CD4-positive, alpha-beta T cell (primary cell): ENCODE measurements around the gene SPRYD3. TPM values are rescaled to one million over a fixed set of nuclear protein-coding genes. Genes with fewer than 3 reads are reported as not detected.

ENCODE experiments used
- ATAC-seq: fragments of 200-7000 bp; cut with Tn5 transposase; one replicate; pipeline ENCODE4 v1.10.0; 2022; ENCODE audit warnings: mild to moderate bottlenecking; ENCODE audit not compliant: poor library complexity
- CTCF ChIA-PET: fragments of 350-600 bp; sonication (Branson Sonifier 250); formaldehyde crosslinking; loops from one replicate; lab custom pipeline; 2021; ENCODE audit warnings: antibody characterized with exemption, inconsistent platforms; lab: Charles Lee
- POLR2A ChIA-PET: fragments of 350-600 bp; sonication (Branson Sonifier 250); formaldehyde crosslinking; loops from one replicate; lab custom pipeline; 2021; ENCODE audit warnings: antibody characterized with exemption, inconsistent platforms; lab: Charles Lee
- DNase-seq, 14 experiments: peaks; one replicate each; pipeline ENCODE4 v3.0.0-alpha.2; 2013 to 2020; ENCODE audit warnings: mixed read lengths in 2 of 14
- H3K27ac ChIP-seq, 2 donors: one replicate each; pipeline versions ENCODE4 v1.5.1 to v1.7.0; 2013; ENCODE audit warnings: low read length in 2 of 2, low read depth in 1 of 2, mild to moderate bottlenecking in 1 of 2
- H3K27me3 ChIP-seq, 2 experiments: 1 replicate in 1 of 2; 2 replicates in 1 of 2; pipeline versions ENCODE4 v1.6.1 to v1.7.0; 2013; ENCODE audit warnings: low read length in 2 of 2, control low read depth in 1 of 2, mild to moderate bottlenecking in 1 of 2, moderate library complexity in 1 of 2; ENCODE audit not compliant: insufficient read depth in 2 of 2, control insufficient read depth in 1 of 2
- H3K36me3 ChIP-seq: one replicate; pipeline ENCODE4 v1.6.1; 2013; ENCODE audit warnings: low read length, control low read depth; ENCODE audit not compliant: insufficient read depth
- H3K4me1 ChIP-seq: one replicate; pipeline ENCODE4 v1.6.1; 2013; ENCODE audit warnings: low read length, control low read depth; ENCODE audit not compliant: insufficient read depth
- H3K4me3 ChIP-seq: one replicate; pipeline ENCODE4 v1.5.1; 2013; ENCODE audit warnings: mild to moderate bottlenecking, low read length, moderate library complexity
- H3K9me3 ChIP-seq, 2 experiments: 1 replicate in 1 of 2; 2 replicates in 1 of 2; pipeline versions ENCODE4 v1.6.1 to v1.7.0; 2013; ENCODE audit warnings: low read length in 2 of 2, mild to moderate bottlenecking in 2 of 2, control low read depth in 1 of 2, moderate library complexity in 1 of 2; ENCODE audit not compliant: control insufficient read depth in 1 of 2, insufficient read depth in 1 of 2
- H3K27ac Mint-ChIP-seq: one replicate; pipeline ENCODE4 v1.8.0; 2020; ENCODE audit warnings: mixed read lengths
- H3K27me3 Mint-ChIP-seq: one replicate; pipeline ENCODE4 v1.8.0; 2021; ENCODE audit warnings: mixed read lengths
- H3K36me3 Mint-ChIP-seq: one replicate; pipeline ENCODE4 v1.8.0; 2021; ENCODE audit warnings: low read depth, mixed read lengths
- H3K4me1 Mint-ChIP-seq: one replicate; pipeline ENCODE4 v1.8.0; 2021; ENCODE audit warnings: low read depth, mixed read lengths
- H3K4me3 Mint-ChIP-seq: one replicate; pipeline ENCODE4 v1.8.0; 2020; ENCODE audit warnings: mild to moderate bottlenecking, mixed read lengths
- H3K9me3 Mint-ChIP-seq: one replicate; pipeline ENCODE4 v1.8.0; 2020; ENCODE audit warnings: mixed read lengths
- CTCF ChIP-seq: fragments of 200-600 bp; IDR thresholded peaks from one replicate; pipeline ENCODE4 v1.8.0; 2022; ENCODE audit warnings: antibody characterized with exemption, mild to moderate bottlenecking
- intact Hi-C, 2 experiments: fragments of 100-400 bp; cut with DNase I in 1 of 2; cut with micrococcal nuclease in 1 of 2; formaldehyde crosslinking; loops; one replicate each; pipeline versions ENCODE4 v1.15.1 to v1.9.0; 2023 to 2025; cut with DNase I, micrococcal nuclease
- total RNA-seq, 174 experiments: library from RNA in 2 of 174; stranded (reverse) in 2 of 174; gene quantifications; one replicate each; pipeline ENCODE4 v1.2.3 and lab custom pipeline; 2021 to 2026

Gene SPRYD3
- total RNA-seq, 2 experiments from 2014 or later: 17.7 to 21.0 TPM

GRCh38 chr12:53090105-53090504 is 10.9 kb upstream of the SPRYD3 start:
- no peak overlapping the region for H3K4me3 ChIP-seq
- Mint-ChIP-seq H3K36me3 (no peaks in the 10 kb centered on the region), H3K9me3 (no peaks in the 10 kb centered on the region), H3K4me3 (no peak overlapping the region), H3K27me3 (peaks cover 27% of the 10 kb centered on the region), H3K27ac (no peak overlapping the region), H3K4me1 (no peaks in the 10 kb centered on the region)
- no peaks in the 10 kb centered on the region for H3K9me3 ChIP-seq
- intact Hi-C loops: no loop called here
- CTCF ChIA-PET: no interaction called here
- ATAC-seq (no peak), DNase-seq (no peak)
- POLR2A ChIA-PET: interaction anchor here (2.2 kb wide), 1 partner anchor 11 kb away, joined by 7 read pairs; the partner anchor contains the start of gene SPRYD3
- H3K36me3 ChIP-seq: no peaks in the 10 kb centered on the region
- no peak overlapping the region for H3K27ac ChIP-seq
- no peaks in the 10 kb centered on the region for H3K27me3 ChIP-seq
- H3K4me1 ChIP-seq: no peaks in the 10 kb centered on the region
- no peak for TF ChIP-seq CTCF

- no peaks in the 10 kb centered on the region for H3K9me3 Mint-ChIP-seq
- intact Hi-C loops: no loop called here
Measured at GRCh38 chr12:53086361-53086760, 7.2 kb upstream of the SPRYD3 start.

GRCh38 chr12:53082637-53083175 is 3.5 kb upstream of the SPRYD3 start:
- no peak overlapping the region for H3K4me3 ChIP-seq
- Mint-ChIP-seq H3K9me3 (no peaks in the 10 kb centered on the region), H3K4me1 (peaks cover 17% of the 10 kb centered on the region), H3K4me3 (peak overlapping the region; percentile 38), H3K36me3 (peaks cover 16% of the 10 kb centered on the region), H3K27me3 (peaks cover 5% of the 10 kb centered on the region), H3K27ac (no peak overlapping the region)
- H3K4me1 ChIP-seq: peaks cover 22% of the 10 kb centered on the region
- no peaks in the 10 kb centered on the region for H3K9me3 ChIP-seq
- DNase-seq (no peak), ATAC-seq (no peak)
- no peak for TF ChIP-seq CTCF
- CTCF ChIA-PET: interaction anchor here (0.8 kb wide), 1 partner anchor 15 kb away, joined by 3 read pairs; no protein-coding TSS in a partner anchor
- H3K36me3 ChIP-seq: no peaks in the 10 kb centered on the region
- POLR2A ChIA-PET: no interaction called here
- H3K27me3 ChIP-seq: no peaks in the 10 kb centered on the region
- intact Hi-C loops: no loop called here
- no peak overlapping the region for H3K27ac ChIP-seq

More at GRCh38 chr12:53086361-53086760, 7.2 kb upstream of the SPRYD3 start:
- no peak overlapping the region for H3K4me3 ChIP-seq
- no peak overlapping the region for H3K27ac Mint-ChIP-seq
- no peak overlapping the region for H3K4me3 Mint-ChIP-seq
- no peaks in the 10 kb centered on the region for H3K4me1 ChIP-seq
- ChIA-PET CTCF (no interaction called here), POLR2A (no interaction called here)
- peaks cover 23% of the 10 kb centered on the region for H3K27me3 Mint-ChIP-seq
- ATAC-seq: no peak
- H3K27me3 ChIP-seq: no peaks in the 10 kb centered on the region
- TF ChIP-seq CTCF: no peak
- no peak for DNase-seq
- H3K9me3 ChIP-seq: no peaks in the 10 kb centered on the region
- no peaks in the 10 kb centered on the region for H3K4me1 Mint-ChIP-seq
- H3K36me3 Mint-ChIP-seq: no peaks in the 10 kb centered on the region
- no peak overlapping the region for H3K27ac ChIP-seq
- no peaks in the 10 kb centered on the region for H3K36me3 ChIP-seq
